Measurements from ENCODE around the gene JKAMP.

The JKAMP gene

GRCh38 chr14:59543873-59544272 lies 59.6 kb downstream of the JKAMP start:
- no peak for DNase-seq

GRCh38 chr14:59547310-59547709 lies 63.0 kb downstream of the JKAMP start:
- no peak for DNase-seq
